Stimulated activated CD8-positive, alpha-beta memory T cell treated with anti-CD3 and anti-CD28 coated beads, Interleukin-4, amount 100 ng/mL, for 4 hours (primary cell): ENCODE data around the gene NFE2L2.
"Not testable (repeated sequence)": the region's sequence is repeated elsewhere in the genome, so short reads cannot be mapped to it uniquely, and the experiment has no call there.

Source experiments
- DNase-seq, 2 donors: peaks; one replicate each; pipeline ENCODE4 v3.0.0-alpha.2; 2020; ENCODE audit warnings: low read depth in 2 of 2, low spot score in 1 of 2

Gene NFE2L2

DNA sequence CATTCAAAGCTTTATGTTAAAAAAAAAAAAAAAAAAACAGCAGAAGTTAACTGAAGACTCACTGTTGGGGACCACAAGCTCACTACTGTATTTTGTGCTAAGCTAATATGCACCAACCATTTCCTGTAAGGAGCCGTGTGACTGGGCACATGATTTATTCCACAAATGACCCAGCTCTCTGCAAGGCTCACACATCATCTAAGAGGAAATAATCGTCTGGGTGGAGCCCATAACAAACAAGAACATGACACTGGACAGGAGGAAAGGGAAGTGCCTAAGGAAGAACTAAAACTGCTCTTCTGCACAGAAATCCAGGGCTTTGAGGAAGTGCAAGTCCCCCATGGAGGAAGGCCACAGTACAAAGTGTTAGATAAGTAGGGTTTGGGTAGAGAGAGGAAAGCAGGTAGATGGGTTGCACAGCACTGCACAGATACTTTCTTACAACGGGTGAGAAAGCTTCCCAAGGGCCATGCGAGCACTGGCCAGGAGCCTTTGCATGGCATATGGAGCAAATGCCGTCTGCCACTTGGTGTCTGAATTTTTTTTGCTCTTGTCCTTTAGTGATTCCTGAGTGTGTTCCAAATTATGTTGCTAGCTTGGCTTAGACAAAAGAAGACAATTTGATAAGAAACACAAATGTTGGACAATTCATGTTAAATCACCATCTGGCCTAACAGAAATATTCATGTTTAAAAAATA lies 24.4 kb downstream of the NFE2L2 start:
- no peak for DNase-seq

DNA sequence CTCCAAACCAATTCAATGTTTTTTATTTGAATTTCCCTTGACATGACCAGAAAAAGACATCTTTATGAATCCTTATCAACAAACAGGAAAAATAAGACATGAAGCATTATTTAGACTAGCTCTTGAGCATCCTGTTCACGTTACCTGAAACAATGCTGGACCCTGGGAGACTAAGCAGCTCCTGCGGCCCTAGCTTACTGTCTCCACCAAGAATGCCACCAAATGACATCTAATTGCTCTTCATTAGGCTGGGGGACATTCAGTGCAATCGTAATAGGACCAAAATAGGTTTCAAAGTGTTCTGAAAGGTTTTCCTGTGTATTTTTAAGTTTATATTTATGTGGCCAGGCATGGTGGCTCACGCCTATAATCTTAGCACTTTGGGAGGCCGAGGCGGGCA lies 25.5 kb downstream of the NFE2L2 start:
- no peak for DNase-seq

DNA sequence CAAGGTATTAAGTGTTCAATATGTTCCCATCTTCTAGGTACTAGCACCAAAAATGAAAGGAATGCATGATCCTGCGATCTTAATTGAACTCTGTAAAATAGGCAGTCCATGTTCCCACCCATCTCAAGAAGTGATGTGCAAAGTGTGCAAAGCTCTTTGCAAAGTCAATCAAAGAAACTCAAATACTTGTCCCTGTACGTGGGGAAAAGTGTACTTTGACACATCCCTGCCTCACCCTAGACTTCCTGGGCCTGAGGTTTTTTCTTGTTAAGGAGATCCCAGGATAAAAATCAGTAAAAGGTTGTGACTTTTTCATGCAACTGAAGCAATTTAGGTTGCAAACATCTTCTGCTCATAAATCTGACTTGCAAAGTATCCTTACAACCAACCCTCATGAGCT lies 26.6 kb downstream of the NFE2L2 start:
- DNase-seq: no peak

DNA sequence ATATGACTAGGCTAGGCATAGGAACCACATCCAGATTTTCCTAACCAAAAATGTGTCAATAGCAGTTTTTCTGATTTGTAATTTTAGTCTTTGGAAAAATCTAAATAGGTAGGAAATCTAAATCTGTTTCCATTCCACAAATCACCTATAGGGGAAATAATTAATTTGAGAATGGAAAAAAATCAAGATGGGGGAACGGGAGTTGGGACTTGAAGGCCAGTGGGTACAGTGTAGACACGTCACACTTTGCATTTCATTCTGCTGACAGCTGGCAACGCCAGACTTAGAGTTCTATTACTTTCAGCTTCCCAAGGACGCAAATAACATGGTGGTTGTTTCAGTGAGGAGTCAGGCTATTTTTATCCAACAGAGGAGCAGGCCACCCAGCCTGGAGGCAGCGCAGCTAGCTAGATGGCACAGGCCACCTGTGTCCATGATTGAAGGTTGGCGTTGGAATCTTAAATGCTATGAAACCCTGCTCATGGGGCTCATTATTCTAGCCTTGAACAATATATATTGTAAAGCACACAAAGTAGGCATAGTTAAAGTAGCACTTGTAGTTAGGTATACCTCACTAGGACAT lies 28.6 kb downstream of the NFE2L2 start:
- no peak for DNase-seq

DNA sequence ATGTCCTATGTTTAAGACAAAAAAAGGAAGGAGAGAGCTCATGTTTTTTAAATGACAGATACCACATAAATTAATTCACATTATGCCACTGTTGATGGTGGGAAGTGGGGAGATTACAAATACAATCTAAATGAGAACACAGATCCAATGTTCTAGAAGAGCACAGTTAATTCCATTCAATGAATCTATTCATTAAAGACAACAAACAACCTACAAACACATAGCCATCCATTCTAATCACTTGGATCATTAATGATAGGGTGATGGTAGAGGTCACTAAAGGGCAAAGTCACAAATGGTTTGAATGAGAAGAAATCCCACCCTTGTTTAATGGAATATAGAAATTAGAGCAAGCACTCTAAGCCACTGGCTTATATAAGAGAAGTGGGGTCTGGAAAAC lies 30.3 kb downstream of the NFE2L2 start:
- DNase-seq: no peak

DNA sequence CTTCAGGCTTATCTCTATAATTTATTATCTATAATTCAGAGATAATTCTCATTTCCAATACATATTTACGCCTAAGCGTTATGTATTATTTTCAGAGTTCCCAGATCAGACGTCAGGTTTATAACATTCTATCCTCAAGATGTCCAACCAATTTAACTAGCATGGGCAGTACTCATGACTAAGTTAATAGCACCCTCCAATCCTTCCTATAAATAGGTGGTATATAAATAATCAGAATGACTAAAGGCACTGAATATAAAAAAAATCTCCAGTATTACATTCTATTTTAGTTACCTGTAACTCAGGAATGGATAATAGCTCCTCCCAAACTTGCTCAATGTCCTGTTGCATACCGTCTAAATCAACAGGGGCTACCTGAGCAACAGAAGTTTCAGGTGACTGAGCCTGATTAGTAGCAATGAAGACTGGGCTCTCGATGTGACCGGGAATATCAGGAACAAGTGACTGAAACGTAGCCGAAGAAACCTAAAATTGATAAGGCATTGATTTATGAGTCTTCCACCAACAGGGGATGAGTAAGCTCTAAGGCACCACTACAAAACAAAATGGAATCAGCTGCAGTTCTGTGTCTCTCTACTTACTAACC lies 32.3 kb downstream of the NFE2L2 start:
- no peak for DNase-seq

DNA sequence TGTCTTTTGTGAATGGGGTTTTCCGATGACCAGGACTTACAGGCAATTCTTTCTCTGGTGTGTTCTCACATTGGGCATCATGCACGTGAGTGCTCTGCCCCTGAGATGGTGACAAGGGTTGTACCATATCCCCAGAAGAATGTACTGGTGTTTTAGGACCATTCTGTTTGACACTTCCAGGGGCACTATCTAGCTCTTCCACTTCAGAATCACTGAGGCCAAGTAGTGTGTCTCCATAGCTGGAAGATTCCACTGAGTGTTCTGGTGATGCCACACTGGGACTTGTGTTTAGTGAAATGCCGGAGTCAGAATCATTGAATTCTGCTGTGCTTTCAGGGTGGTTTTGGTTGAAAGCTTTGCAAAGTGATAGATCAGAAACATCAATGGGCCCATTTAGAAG lies 33.3 kb downstream of the NFE2L2 start:
- DNase-seq: no peak

DNA sequence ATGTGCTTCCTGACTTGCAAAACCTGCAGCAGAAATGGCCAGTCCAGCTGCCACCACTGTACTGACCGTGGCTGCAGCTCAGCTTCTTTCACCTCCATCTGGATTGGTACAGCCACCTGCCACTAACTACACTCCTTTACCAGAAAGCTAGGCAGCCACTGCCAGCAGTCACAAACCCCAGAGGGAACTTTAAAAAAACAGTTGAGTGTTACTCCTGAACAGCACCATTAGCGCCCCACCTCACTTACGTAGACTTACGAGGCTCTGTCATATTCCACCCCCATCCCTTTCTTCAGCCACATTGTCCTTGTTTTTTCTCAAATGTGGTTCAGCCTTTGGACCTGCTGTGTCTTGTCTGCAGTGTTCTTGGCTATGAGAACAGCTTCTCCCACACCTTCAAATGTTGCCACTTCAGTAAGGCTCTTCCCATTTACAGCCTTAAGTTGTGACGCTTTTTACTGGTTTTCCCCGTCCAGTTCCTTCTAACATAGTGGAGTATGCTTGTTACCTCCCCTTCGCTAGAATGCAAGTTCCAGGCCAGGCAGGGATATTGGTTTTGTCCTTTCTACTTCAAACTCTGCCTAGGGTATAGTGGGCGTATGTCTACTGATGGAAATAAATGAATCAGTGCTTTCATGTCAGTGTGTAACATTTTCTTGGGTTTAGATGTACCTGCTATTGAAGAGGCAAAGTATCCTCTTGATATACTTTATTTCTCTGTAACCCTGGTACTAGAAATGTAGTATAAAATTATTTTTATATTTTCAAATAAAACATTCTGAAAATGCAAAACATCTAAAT lies 34.9 kb downstream of the NFE2L2 start:
- DNase-seq: no peak

DNA sequence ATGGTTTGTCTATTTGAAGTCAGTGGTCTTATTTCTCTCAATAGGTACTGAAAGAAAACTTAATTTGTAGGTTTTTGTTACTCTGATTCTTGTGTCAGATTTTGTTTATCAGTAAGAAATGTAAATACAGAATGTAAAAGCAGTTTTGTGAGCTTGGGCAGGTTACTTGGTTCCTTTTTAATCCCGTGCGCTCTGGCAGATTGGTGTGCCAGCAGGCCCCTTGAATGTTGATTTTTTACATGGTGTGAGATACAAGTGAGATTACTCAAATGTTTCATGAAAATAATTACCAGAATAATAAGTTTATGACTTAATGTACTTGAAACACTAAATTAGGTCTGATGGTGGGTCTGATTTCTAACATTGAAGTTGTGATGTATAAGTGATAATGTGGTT lies 38.6 kb downstream of the NFE2L2 start:
- DNase-seq: no peak

DNA sequence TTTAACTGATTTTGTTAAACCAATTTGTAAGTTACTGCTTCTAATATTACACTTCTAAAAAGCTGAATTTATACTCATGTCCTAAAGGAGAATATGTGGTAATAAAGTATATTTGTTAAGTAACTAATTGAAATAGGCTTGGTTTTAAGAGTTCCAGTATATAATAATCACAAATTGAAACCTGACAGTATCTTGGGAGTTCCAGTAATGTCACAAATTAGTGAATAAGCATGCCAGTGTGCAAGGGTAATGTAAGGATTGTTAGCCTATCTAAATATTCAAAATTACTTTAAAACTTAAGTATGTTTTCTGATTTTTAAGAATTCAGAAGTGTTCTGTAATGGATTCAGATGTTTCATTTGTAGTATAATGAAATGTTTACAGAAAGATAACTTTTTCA lies 41.1 kb downstream of the NFE2L2 start:
- not testable (repeated sequence) for DNase-seq

DNA sequence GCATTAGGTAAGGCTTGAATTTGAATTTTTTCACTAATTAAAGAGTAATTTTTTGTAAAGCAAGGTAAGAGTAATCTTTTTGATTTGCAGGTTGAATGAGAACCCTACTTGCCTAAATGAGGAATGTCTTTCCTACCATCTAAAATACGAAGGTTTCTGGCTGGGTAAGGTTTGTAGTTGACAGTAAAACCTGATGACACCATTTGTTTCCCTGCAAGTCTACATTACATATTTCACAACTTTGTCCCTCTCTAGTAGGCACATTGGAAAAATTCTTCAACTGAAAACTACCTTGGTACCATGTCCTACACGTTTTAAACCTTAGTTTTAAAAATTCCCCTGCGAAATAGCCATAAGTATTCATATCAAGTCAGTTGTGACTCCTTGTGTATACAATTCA lies 42.6 kb downstream of the NFE2L2 start:
- no peak for DNase-seq

DNA sequence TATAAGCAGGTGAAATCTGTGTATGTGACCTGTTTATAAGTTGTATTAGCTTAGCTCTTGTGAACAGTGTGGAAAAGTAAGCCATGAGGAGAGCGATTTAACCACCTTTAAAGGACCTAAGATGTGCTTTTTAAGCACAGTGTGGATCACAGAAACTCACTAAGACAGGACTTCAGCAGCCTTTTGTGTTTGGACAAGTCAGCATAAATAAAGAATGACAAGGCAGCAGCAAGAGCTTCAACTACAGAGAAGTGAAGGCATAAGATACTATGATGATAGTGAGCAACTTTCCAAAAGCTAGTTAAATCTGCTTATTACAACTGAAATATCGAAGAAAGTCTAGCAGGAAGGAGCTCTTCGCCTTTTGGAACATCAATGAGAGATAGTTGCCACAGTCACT lies 43.0 kb downstream of the NFE2L2 start:
- no peak for DNase-seq

DNA sequence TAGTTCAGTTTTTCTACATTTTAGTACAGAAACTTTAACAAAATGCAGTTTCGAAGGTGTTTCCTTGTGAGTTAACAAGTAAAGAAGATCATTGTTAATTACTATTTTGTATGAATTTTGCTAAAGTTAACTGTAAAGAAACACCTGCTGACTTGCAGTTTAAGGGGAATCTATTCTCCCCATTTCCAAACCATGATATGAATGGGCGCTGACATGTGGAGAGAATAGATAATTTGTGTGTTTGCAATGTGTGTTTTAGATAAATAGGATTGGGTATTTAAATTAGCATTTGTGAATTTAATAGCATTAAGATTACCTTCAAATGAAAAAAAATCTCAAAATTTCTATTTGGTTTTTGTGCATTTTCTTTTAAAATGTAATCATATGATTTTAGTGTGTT lies 44.7 kb downstream of the NFE2L2 start:
- not testable (repeated sequence) for DNase-seq

DNA sequence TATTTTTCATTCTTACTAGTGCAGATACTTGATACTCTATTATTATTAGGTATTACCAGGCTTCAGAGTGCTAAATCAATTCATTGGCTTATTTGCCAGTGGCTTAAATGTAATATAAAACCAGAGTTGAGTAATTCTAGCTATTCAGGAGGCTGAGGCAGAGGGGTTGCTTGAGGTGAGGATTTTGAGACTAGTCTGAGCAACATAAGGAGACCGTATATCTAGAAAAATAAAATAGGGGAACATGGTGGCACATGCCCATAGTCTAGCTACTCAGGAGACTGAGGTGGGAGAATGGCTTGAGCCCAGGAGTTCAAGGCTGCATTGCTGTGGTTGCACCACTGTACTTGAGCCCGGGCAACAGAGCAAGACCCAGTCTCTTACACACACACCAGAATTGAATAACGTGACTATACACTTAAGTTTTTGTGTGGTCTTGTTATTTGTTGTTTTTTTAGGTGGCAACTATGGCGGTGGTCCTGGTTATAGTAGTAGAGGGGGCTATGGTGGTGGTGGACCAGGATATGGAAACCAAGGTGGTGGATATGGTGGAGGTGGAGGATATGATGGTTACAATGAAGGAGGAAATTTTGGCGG lies 47.2 kb downstream of the NFE2L2 start:
- DNase-seq: no peak

DNA sequence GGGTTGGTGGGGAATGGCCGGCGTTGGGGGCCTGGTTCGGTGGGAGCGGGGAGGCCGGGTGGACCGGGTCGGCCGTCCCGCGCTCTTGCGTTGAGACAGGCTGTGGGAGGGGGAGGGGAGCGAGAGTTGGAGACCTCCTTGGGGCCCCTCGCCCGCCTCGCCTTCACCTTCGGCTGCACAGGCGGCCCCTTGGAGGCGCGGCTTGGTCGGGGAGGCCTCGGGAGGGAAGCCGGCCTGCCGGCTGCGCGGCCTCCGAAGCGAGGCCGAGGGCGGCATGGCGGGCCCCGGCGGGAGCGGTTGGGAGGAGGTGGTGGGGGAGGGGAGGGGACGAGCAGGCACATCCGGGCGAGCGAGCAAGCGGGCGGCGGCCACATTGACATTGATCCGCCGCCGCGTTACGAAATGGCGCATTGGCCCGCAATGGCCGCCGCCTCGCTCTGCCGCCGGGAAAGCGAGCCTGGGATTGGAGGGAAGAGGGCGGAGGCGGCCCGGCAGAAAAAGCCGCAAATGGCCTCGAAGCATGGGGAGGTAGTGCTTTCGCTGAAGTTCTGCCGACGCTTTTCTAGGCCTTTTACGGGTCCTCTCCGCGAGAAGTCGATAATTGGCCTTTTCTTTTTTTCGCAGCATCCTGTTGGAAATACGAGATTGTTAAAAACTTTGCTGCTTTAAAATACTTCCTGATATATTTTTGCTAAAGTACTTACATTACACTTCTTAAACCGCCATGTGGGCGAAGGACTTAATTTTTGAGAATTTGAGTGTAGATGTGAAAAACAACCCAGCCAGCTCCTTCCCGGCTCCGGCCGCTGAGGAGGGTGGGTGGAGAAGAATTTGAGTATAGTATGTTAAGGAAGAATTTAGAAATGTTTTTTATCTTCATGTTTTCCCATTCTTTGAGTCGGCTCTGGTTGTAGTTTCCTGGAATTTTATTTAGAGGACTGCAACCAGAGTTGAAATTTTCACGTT lies 51.4 kb downstream of the NFE2L2 start:
- DNase-seq: peak; percentile 71 to 84

DNA sequence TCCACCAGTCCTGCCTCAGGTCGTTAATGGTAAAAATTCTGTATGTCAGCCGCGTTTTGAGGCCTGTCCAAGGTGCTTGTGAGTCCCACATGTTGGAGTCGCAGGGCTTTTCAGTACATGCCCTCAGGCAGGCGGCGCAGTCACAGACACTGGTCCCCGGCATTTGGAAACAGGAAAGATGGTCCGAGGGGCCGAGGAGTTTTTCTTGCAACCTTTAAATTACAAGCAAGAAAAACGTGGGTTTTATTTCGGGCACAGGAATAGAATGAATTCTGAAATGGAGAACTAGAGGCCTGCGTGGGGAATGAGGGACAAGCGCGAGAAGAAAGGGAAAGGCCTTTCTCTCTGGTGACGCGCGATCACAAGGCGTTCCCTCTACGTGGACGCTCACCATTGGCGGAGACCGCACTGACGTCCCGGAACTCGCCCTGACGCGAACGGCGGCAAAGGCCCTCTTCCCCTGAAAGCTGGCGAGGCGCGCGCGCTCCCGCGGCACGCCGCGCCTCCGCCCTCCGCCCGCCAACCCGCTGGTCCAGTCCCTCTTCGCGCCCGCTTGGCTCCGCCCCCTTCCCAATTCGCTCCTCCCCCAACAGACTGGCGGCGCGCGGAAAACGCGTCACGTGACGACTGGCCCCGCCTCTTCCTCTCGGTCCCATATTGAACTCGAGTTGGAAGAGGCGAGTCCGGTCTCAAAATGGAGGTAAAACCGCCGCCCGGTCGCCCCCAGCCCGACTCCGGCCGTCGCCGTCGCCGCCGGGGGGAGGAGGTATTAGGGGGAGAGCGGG lies 52.2 kb downstream of the NFE2L2 start, which contains the start of gene HNRNPA3:
TSS of gene HNRNPA3 (plus strand) at position 689 of the 785 bp plus-strand sequence. CDS start at position 695, 6 bp downstream.
- DNase-seq: peak; percentile 98 to 99

DNA sequence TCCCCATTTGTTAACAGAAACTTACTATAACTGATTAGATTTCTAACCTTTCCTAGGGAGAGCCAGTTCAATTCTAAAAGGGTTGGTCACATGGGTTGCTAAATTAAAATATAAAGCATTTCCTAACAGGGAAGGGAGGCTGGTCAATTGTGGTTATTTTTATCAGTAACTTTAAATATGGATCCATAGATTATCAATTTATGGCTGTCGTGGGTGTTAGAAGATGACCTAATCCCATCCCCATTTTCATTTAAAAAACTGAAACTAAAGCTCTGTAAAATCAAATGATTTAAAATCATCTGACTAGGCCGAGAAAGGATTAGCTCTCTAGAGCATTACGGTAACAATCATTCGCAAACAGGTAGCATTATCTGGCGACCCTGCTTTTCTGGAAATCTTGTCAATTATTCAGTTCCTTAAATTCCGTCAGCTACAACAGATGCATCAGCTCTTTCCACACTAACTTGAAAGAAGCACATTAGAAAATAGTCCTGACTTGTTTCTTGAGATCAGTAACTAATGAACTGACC lies 52.9 kb downstream of the NFE2L2 start:
- no peak for DNase-seq

DNA sequence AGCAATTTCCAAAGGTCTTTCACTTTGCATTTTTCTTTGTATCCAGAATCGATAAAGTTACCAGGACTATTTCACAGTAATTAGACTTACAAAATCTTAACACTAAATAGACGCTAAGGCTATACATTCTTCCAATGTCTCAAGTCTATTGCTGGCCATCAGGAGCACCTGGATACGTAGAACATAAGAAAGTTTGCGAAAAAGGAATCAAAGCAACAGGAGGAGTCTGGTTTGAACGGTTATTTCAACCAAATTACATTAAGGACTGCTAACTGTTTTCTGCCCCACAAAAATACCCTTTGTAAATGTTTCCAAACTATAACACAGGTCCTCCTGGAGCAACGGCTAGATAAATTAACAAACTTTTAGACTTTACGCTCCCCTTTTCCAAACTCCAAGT lies 53.4 kb downstream of the NFE2L2 start:
- no peak for DNase-seq

DNA sequence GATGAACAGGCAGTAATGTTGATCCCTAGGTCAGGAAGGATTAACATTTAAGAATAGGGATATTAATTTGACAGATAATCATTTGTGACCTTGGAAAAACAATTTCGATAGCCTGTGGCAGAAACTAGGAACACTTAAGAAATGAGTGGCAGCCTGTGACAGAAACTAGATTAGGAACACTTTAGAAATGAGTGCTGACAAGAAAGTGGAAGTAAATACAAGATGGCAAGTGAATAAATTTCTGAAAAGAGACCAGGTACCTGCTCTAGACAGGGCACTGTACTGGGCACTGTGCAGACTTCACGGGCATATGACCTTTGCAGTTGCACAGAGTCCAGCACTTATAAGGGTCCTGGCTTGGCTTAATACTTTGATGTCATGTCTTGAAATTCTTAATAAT lies 57.4 kb downstream of the NFE2L2 start:
- no peak for DNase-seq
